ENCODE measurements around the gene HEXIM2.
A peak's percentile ranks its signal among the peaks of the same experiment; 100 is the strongest.

HEXIM2 gene

GRCh38 chr17:45136846-45137560, 24.7 kb upstream of the HEXIM2 start:
- H3K4me2 ChIP-seq (ENCODE audit: low read length): peak overlapping the region; percentile 50
- H3K27me3 ChIP-seq (ENCODE audit: control insufficient read depth, insufficient read depth, low read length): no peaks in the 10 kb centered on the region
- TF ChIP-seq CTCF (IDR thresholded peaks at IDR 0.05): no peak
- no peak overlapping the region for H3K9ac ChIP-seq
- H3K9me3 ChIP-seq (ENCODE audit: control insufficient read depth, low read length): no peaks in the 10 kb centered on the region
- peaks cover 7% of the 10 kb centered on the region for H3K4me1 ChIP-seq
- H3K79me2 ChIP-seq: no peaks in the 10 kb centered on the region
- H3K36me3 ChIP-seq (ENCODE audit: control insufficient read depth, insufficient read depth, low read length): no peaks in the 10 kb centered on the region
- no peak overlapping the region for H3K27ac ChIP-seq
- H3K4me3 ChIP-seq (ENCODE audit: low read depth, low read length): no peak overlapping the region
- H2AFZ ChIP-seq: no peak overlapping the region

GRCh38 chr17:45137561-45138305, 23.9 kb upstream of the HEXIM2 start:
- no peak overlapping the region for H2AFZ ChIP-seq
- H3K4me2 ChIP-seq (ENCODE audit: low read length): no peak overlapping the region
- no peaks in the 10 kb centered on the region for H3K27me3 ChIP-seq (ENCODE audit: control insufficient read depth, insufficient read depth, low read length)
- H3K9ac ChIP-seq: no peak overlapping the region
- H3K36me3 ChIP-seq (ENCODE audit: control insufficient read depth, insufficient read depth, low read length): no peaks in the 10 kb centered on the region
- H3K4me1 ChIP-seq: peaks cover 7% of the 10 kb centered on the region
- no peak for TF ChIP-seq CTCF (IDR thresholded peaks at IDR 0.05)
- H3K4me3 ChIP-seq (ENCODE audit: low read depth, low read length): no peak overlapping the region
- no peaks in the 10 kb centered on the region for H3K79me2 ChIP-seq
- no peak overlapping the region for H3K27ac ChIP-seq
- no peaks in the 10 kb centered on the region for H3K9me3 ChIP-seq (ENCODE audit: control insufficient read depth, low read length)

- Histone ChIP-seq H3K9ac (no peak overlapping the region), H3K4me2 (ENCODE audit: low read length) (no peak overlapping the region), H3K27me3 (ENCODE audit: control insufficient read depth, insufficient read depth, low read length) (no peaks in the 10 kb centered on the region), H3K79me2 (no peaks in the 10 kb centered on the region), H3K4me3 (ENCODE audit: low read depth, low read length) (no peak overlapping the region), H3K27ac (no peak overlapping the region), H3K4me1 (peaks cover 7% of the 10 kb centered on the region), H3K9me3 (ENCODE audit: control insufficient read depth, low read length) (no peaks in the 10 kb centered on the region), H3K36me3 (ENCODE audit: control insufficient read depth, insufficient read depth, low read length) (no peaks in the 10 kb centered on the region), H2AFZ (no peak overlapping the region)
- TF ChIP-seq CTCF (IDR thresholded peaks at IDR 0.05): no peak
Measured at GRCh38 chr17:45138911-45139532, 22.7 kb upstream of the HEXIM2 start.

GRCh38 chr17:45139533-45139920, 22.1 kb upstream of the HEXIM2 start:
- H3K27ac ChIP-seq: no peak overlapping the region
- peaks cover 7% of the 10 kb centered on the region for H3K4me1 ChIP-seq
- no peaks in the 10 kb centered on the region for H3K27me3 ChIP-seq (ENCODE audit: control insufficient read depth, insufficient read depth, low read length)
- H3K9me3 ChIP-seq (ENCODE audit: control insufficient read depth, low read length): no peaks in the 10 kb centered on the region
- no peak overlapping the region for H3K4me3 ChIP-seq (ENCODE audit: low read depth, low read length)
- no peak overlapping the region for H3K4me2 ChIP-seq (ENCODE audit: low read length)
- no peak overlapping the region for H2AFZ ChIP-seq
- H3K36me3 ChIP-seq (ENCODE audit: control insufficient read depth, insufficient read depth, low read length): no peaks in the 10 kb centered on the region
- H3K9ac ChIP-seq: no peak overlapping the region
- no peaks in the 10 kb centered on the region for H3K79me2 ChIP-seq
- TF ChIP-seq CTCF (IDR thresholded peaks at IDR 0.05): no peak

Data from parathyroid adenoma (tissue), 2 donors.